GM12801 (cell line): ENCODE results near the gene SMURF1.

ENCODE experiments used
- CTCF ChIP-seq: IDR thresholded peaks from one replicate; pipeline ENCODE4 v1.5.1; 2011; ENCODE audit warnings: control low read depth; ENCODE audit not compliant: insufficient read length; ENCODE audit errors: extremely low read depth

SMURF1 gene

DNA sequence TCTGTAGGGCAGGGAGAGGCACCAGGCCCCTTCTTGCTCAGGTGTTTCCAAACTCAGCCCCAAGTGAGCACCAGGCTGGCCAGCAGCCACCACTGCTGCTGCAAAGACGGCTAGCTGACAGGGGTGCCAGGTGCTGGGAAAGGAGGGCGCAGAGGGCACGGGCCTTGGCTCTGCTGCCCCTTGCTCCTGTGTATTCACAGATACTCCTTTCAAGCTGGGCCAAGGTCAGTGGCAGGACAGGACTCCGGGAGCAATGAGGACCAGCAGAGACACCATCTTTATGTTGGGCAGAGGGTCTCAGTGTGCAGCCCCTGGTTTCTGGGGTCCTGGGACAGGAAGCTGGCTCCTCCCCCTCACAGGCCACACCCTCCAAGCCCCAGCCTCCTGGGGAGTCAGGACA lies 110.1 kb downstream of the SMURF1 start:
- TF ChIP-seq CTCF: no peak

DNA sequence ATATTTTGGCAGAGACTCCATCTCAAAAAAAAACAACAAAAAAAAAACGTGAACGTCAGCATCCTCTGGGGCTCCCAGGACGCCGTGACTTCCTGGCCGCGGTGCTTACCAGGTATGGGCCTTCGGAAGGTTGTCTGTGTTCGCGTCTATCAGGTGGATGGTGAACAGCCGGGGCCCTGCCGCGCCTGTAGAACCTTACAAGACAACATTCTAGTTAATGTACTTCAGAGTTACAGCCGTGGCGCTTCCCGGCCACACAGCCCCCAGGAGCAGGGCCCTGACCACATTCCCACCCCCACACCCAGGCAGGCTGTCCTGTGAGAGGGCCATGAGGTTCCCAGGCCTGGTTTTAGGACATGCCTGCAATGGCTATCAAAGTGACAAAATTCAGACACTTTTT lies 111.0 kb downstream of the SMURF1 start:
- no peak for TF ChIP-seq CTCF

- no peak for TF ChIP-seq CTCF
These were observed 112.4 kb downstream of the SMURF1 start for GRCh38 chr7:99031496-99031895.

GRCh38 chr7:99030951-99031350 lies 113.0 kb downstream of the SMURF1 start:
- no peak for TF ChIP-seq CTCF

- no peak for TF ChIP-seq CTCF
These were observed 113.5 kb downstream of the SMURF1 start for GRCh38 chr7:99030457-99030856.

GRCh38 chr7:99029466-99030435 lies 114.2 kb downstream of the SMURF1 start:
- TF ChIP-seq CTCF: no peak

- TF ChIP-seq CTCF: no peak
These were observed 115.5 kb downstream of the SMURF1 start for GRCh38 chr7:99028261-99028973.
